Measurements from ENCODE around the gene EDN1. TPM values are rescaled to one million over a fixed set of nuclear protein-coding genes. Genes with fewer than 3 reads are reported as not detected.

EDN1 gene
- total and polyA plus RNA-seq, 2 of the 4 experiments (the other 2 are of a cell fraction): 5.6 to 9.0 TPM

GRCh38 chr6:12304487-12304886, 14.3 kb downstream of the EDN1 start:
- Histone ChIP-seq H2BK15ac (ENCODE audit: low read depth, low read length) (no peak overlapping the region), H2BK20ac (ENCODE audit: low read depth, low read length) (no peak overlapping the region), H3K27me3 (ENCODE audit: control insufficient read depth, insufficient read depth, low read length) (no peaks in the 10 kb centered on the region), H4K91ac (ENCODE audit: insufficient read depth, low read depth, low read length) (no peak overlapping the region), H2BK120ac (ENCODE audit: low read depth, low read length) (no peak overlapping the region), H2BK5ac (ENCODE audit: low read depth, low read length, poor library complexity, severe bottlenecking) (no peak overlapping the region), H3K4ac (ENCODE audit: low read depth, low read length) (no peak overlapping the region), H3K9ac (ENCODE audit: low read depth, low read length) (no peak overlapping the region), H4K20me1 (ENCODE audit: insufficient read depth, low read length) (no peaks in the 10 kb centered on the region), H3K18ac (ENCODE audit: low read depth, low read length) (no peak overlapping the region), H3K4me3 (ENCODE audit: insufficient read depth, low read depth, low read length) (no peak overlapping the region), H3K23ac (ENCODE audit: low read depth, low read length) (no peak overlapping the region), H3K36me3 (ENCODE audit: control insufficient read depth, insufficient read depth, low read length) (no peaks in the 10 kb centered on the region), H3K27ac (ENCODE audit: insufficient read depth, low read length) (no peak overlapping the region), H4K8ac (ENCODE audit: low read depth in 2 of 2, low read length in 2 of 2) (no peak overlapping the region), H3K4me1 (ENCODE audit: control insufficient read depth, insufficient read depth, low read length) (no peaks in the 10 kb centered on the region), H2AK5ac (ENCODE audit: low read depth, low read length) (no peak overlapping the region), H2AK9ac (replicated peaks; ENCODE audit: low read depth, low read length, poor library complexity) (no peak overlapping the region), H3K9me3 (ENCODE audit: control insufficient read depth, insufficient read depth, low read length) (no peaks in the 10 kb centered on the region), H3K14ac (replicated peaks; ENCODE audit: low read depth, low read length) (no peak overlapping the region), H3K9me1 (ENCODE audit: insufficient read depth, low read length) (no peaks in the 10 kb centered on the region), H3K79me1 (ENCODE audit: low read depth in 1 of 2, low read length in 2 of 2) (no peaks in the 10 kb centered on the region), H3K4me2 (ENCODE audit: low read depth, low read length) (no peak overlapping the region), H2AFZ (replicated peaks; ENCODE audit: low read length, poor library complexity) (no peak overlapping the region), H3K56ac (ENCODE audit: extremely low read depth, insufficient read depth, low read length) (no peak overlapping the region), H4K5ac (ENCODE audit: low read depth, low read length) (no peak overlapping the region)
- ATAC-seq (ENCODE audit: low read depth) (no peak), DNase-seq (no peak)
- no peak for TF ChIP-seq RFX5 (IDR thresholded peaks at IDR 0.05; ENCODE audit: low read depth, low read length)
- no peak for TF ChIP-seq CHD1 (IDR thresholded peaks at IDR 0.05; ENCODE audit: low read depth, low read length)
- no peak for TF ChIP-seq CEBPB (IDR thresholded peaks at IDR 0.05; ENCODE audit: low read depth, low read length)
- no peak for TF ChIP-seq POLR2A (IDR thresholded peaks at IDR 0.05; ENCODE audit: low read depth, low read length)
- no peak for TF ChIP-seq BHLHE40 (IDR thresholded peaks at IDR 0.05; ENCODE audit: low read depth, low read length)
- TF ChIP-seq SMC3 (IDR thresholded peaks at IDR 0.05; ENCODE audit: low read depth, low read length): no peak
- TF ChIP-seq MAZ (IDR thresholded peaks at IDR 0.05; ENCODE audit: borderline replicate concordance, low read depth, low read length): no peak
- TF ChIP-seq MXI1 (IDR thresholded peaks at IDR 0.05; ENCODE audit: borderline replicate concordance, low read depth, low read length): no peak
- no peak for TF ChIP-seq ELK1 (IDR thresholded peaks at IDR 0.05; ENCODE audit: borderline replicate concordance, low read depth, low read length)
- TF ChIP-seq MAFK (IDR thresholded peaks at IDR 0.05; ENCODE audit: low read depth, low read length): no peak
- TF ChIP-seq RCOR1 (IDR thresholded peaks at IDR 0.05; ENCODE audit: insufficient replicate concordance, low read length): no peak
- TF ChIP-seq CTCF (conservative IDR thresholded peaks at IDR 0.05; ENCODE audit: low read depth, low read length): no peak
- no peak for TF ChIP-seq USF2 (IDR thresholded peaks at IDR 0.05; ENCODE audit: low read depth, low read length)
- TF ChIP-seq FOS (IDR thresholded peaks at IDR 0.05; ENCODE audit: low read depth, low read length): no peak
- TF ChIP-seq RAD21 (IDR thresholded peaks at IDR 0.05; ENCODE audit: low read length): no peak
- no peak for TF ChIP-seq NFE2L2 (IDR thresholded peaks at IDR 0.05; ENCODE audit: low read depth, low read length)
- no CpG with 5 or more reads among the region's 2 CpGs for WGBS, 2 experiments (ENCODE audit: extremely low coverage in 2 of 2, insufficient read length in 1 of 2)
- dilution Hi-C loops (cut with HindIII; ENCODE audit: low sequenced_read_pairs, unreplicated experiment): no loop called here
- CTCF ChIA-PET: no interaction called here
- in situ Hi-C loops (cut with MboI; ENCODE audit: low sequenced_read_pairs): no loop called here
- BruUV-seq (replicated peaks): no TSS peak
- POLR2A ChIA-PET (ENCODE audit: unreplicated experiment): no interaction called here
- intact Hi-C loops (cut with micrococcal nuclease): no loop called here

All from IMR-90 (cell line).